ENCODE measurements around the gene MYL11. TPM values are rescaled to one million over a fixed set of nuclear protein-coding genes. Genes with fewer than 3 reads are reported as not detected.

MYL11 gene
- total RNA-seq, 4 donors from 2014 or later, result 0.79 to 2.1 TPM; not detected in 2

- TF ChIP-seq POLR2A (IDR thresholded peaks at IDR 0.05) (no peak), CTCF (IDR thresholded peaks at IDR 0.05) (no peak)
- H3K4me3 ChIP-seq (ENCODE audit: low read depth, poor library complexity, severe bottlenecking), result no peak overlapping the region
- DNase-seq (ENCODE audit: low spot score in 2 of 2), result no peak
- intact Hi-C loops (cut with DNase I; ENCODE audit: low total_unique reads), result no loop called here
- 87 to 89% methylated on average over 23 to 37 of the region's 37 CpGs for whole genome bisulfite sequencing, 2 donors
Measured at GRCh38 chr16:30357715-30358576, 16.7 kb upstream of the MYL11 start.

- no peak for DNase-seq (ENCODE audit: low spot score in 2 of 2)
- intact Hi-C loops (cut with DNase I; ENCODE audit: low total_unique reads), result no loop called here
- no peak for TF ChIP-seq CTCF (IDR thresholded peaks at IDR 0.05)
- H3K4me3 ChIP-seq (ENCODE audit: low read depth, poor library complexity, severe bottlenecking), result no peak overlapping the region
- 89 to 97% methylated on average over 8 to 9 of the region's 9 CpGs for WGBS, 2 donors
Measured at GRCh38 chr16:30358577-30358936, 16.0 kb upstream of the MYL11 start.

- whole genome bisulfite sequencing, 2 donors, result 84 to 90% methylated on average over 28 of the region's 28 CpGs
- H3K4me3 ChIP-seq (ENCODE audit: low read depth, poor library complexity, severe bottlenecking), result no peak overlapping the region
- TF ChIP-seq CTCF (IDR thresholded peaks at IDR 0.05), result no peak
- TF ChIP-seq POLR2A (IDR thresholded peaks at IDR 0.05), result no peak
- no peak for DNase-seq (ENCODE audit: low spot score in 2 of 2)
- intact Hi-C loops (cut with DNase I; ENCODE audit: low total_unique reads), result no loop called here
Measured at GRCh38 chr16:30358990-30359870, 15.4 kb upstream of the MYL11 start.

- 78 to 79% methylated on average over 6 of the region's 6 CpGs for WGBS, 2 donors
- intact Hi-C loops (cut with DNase I; ENCODE audit: low total_unique reads), result no loop called here
- DNase-seq (ENCODE audit: low spot score in 2 of 2), result no peak
- TF ChIP-seq CTCF (IDR thresholded peaks at IDR 0.05) (no peak), POLR2A (IDR thresholded peaks at IDR 0.05) (no peak)
- H3K4me3 ChIP-seq (ENCODE audit: low read depth, poor library complexity, severe bottlenecking), result no peak overlapping the region
Measured at GRCh38 chr16:30359871-30360170, 14.8 kb upstream of the MYL11 start.

- intact Hi-C loops (cut with DNase I; ENCODE audit: low total_unique reads), result no loop called here
- no peak for DNase-seq (ENCODE audit: low spot score in 2 of 2)
- 94 to 95% methylated on average over 7 of the region's 7 CpGs for WGBS, 2 donors
Measured at GRCh38 chr16:30361180-30361579, 13.4 kb upstream of the MYL11 start.

More at GRCh38 chr16:30361180-30361579, 13.4 kb upstream of the MYL11 start:
- no peak overlapping the region for H3K4me3 ChIP-seq (ENCODE audit: low read depth, poor library complexity, severe bottlenecking)
- TF ChIP-seq POLR2A (IDR thresholded peaks at IDR 0.05), result no peak
- no peak for TF ChIP-seq CTCF (IDR thresholded peaks at IDR 0.05)

Measured in lower leg skin (tissue), 4 donors.